HepG2 (cell line): ENCODE results near the gene CTXN3. TPM values are rescaled to one million over a fixed set of nuclear protein-coding genes. Genes with fewer than 3 reads are reported as not detected.

Source experiments
- DMAP1 ChIP-seq: IDR thresholded peaks from 2 replicates; pipeline ENCODE4 v1.6.1; 2016
- GMEB1 ChIP-seq: sonication (generic); formaldehyde crosslinking; IDR thresholded peaks from 2 replicates; pipeline ENCODE4 v1.5.1; 2020; ENCODE audit warnings: missing genetic modification reagents, mild to moderate bottlenecking, borderline replicate concordance
- HNF4A ChIP-seq: sonication (generic); formaldehyde crosslinking; IDR thresholded peaks from 2 replicates; pipeline ENCODE4 v1.4.0; 2020; ENCODE audit warnings: missing genetic modification reagents
- HOXA7 ChIP-seq: sonication (generic); formaldehyde crosslinking; IDR thresholded peaks from 2 replicates; pipeline ENCODE4 v1.8.1; 2022; ENCODE audit warnings: mild to moderate bottlenecking, missing genetic modification reagents, moderate library complexity
- MAZ ChIP-seq, 2 experiments: sonication (generic) in 1 of 2; formaldehyde crosslinking in 1 of 2; IDR thresholded peaks; 2 replicates each; pipeline versions ENCODE4 v1.5.0 to v1.6.1; 2012 to 2020; ENCODE audit warnings: low read depth in 2 of 2, mild to moderate bottlenecking in 2 of 2, borderline replicate concordance in 1 of 2, improper control_type of control experiment in 1 of 2, low read length in 1 of 2, missing genetic modification reagents in 1 of 2, moderate library complexity in 1 of 2
- PRMT3 ChIP-seq: sonication (generic); formaldehyde crosslinking; IDR thresholded peaks from 2 replicates; pipeline ENCODE4 v1.8.1; 2022; ENCODE audit warnings: low read depth, mild to moderate bottlenecking, moderate library complexity, missing genetic modification reagents, borderline replicate concordance
- SP4 ChIP-seq: sonication (generic); formaldehyde crosslinking; IDR thresholded peaks from 2 replicates; pipeline ENCODE4 v1.8.1; 2023; ENCODE audit warnings: mild to moderate bottlenecking, missing genetic modification reagents
- XRCC5 ChIP-seq: fragments of 200-400 bp; formaldehyde crosslinking; optimal IDR thresholded peaks from 2 replicates; pipeline ENCODE3; 2017; ENCODE audit warnings: mild to moderate bottlenecking, low read length
- ZBTB37 ChIP-seq: sonication (generic); formaldehyde crosslinking; IDR thresholded peaks from 2 replicates; pipeline ENCODE4 v1.4.0; 2020; ENCODE audit warnings: mild to moderate bottlenecking, missing genetic modification reagents
- ZNF232 ChIP-seq: sonication (generic); formaldehyde crosslinking; IDR thresholded peaks from 2 replicates; pipeline ENCODE4 v1.4.0; 2020; ENCODE audit warnings: missing genetic modification reagents, borderline replicate concordance
- ZNF280D ChIP-seq: sonication (generic); formaldehyde crosslinking; IDR thresholded peaks from 2 replicates; pipeline ENCODE4 v1.5.1; 2020; ENCODE audit warnings: mild to moderate bottlenecking, missing genetic modification reagents
- ZNF3 ChIP-seq: IDR thresholded peaks from 2 replicates; pipeline ENCODE4 v1.7.0; 2017; ENCODE audit warnings: inconsistent platforms
- ZNF770 ChIP-seq: sonication (generic); formaldehyde crosslinking; IDR thresholded peaks from 2 replicates; pipeline ENCODE4 v1.5.0; 2020; ENCODE audit warnings: mild to moderate bottlenecking, missing genetic modification reagents
- ZNF775 ChIP-seq: sonication (generic); formaldehyde crosslinking; IDR thresholded peaks from 2 replicates; pipeline ENCODE4 v1.4.0; 2020; ENCODE audit warnings: missing genetic modification reagents, mild to moderate bottlenecking, moderate library complexity, borderline replicate concordance
- polyA plus RNA-seq, 8 experiments: library from polyadenylated mRNA; depleted of rRNA in 3 of 8; stranded (reverse) in 7 of 8; unstranded in 1 of 8; fragments of >200 nt; fragmentation: Illumina TruSeq in 4 of 8; extraction: Trizol in 4 of 8; gene quantifications; 2 replicates each; pipeline versions ENCODE4 v1.2.1 to v1.2.3, GENCODE V29; 2011 to 2016; ENCODE audit warnings: low read depth in 4 of 8, missing spikeins in 1 of 8, mixed read lengths in 1 of 8; ENCODE audit not compliant: insufficient read depth in 1 of 8
- total RNA-seq, 5 experiments: library from RNA; depleted of rRNA; stranded (reverse); fragments of >200 nt; fragmentation: Illumina TruSeq; extraction: Trizol; gene quantifications; 2 replicates each; pipeline ENCODE4 v1.2.3, GENCODE V29; 2016; ENCODE audit warnings: low read depth in 1 of 5

CTXN3 gene
- total and polyA plus RNA-seq, 2 of the 13 experiments (the other 11 are each of a cell fraction or from before 2014, with no cell fraction given): not detected

- TF ChIP-seq ZNF770 (CRISPR knock-in tag): no peak
- TF ChIP-seq ZNF280D (CRISPR knock-in tag): no peak
- TF ChIP-seq XRCC5: no peak
- no peak for TF ChIP-seq PRMT3 (CRISPR knock-in tag)
- no peak for TF ChIP-seq ZNF232 (CRISPR knock-in tag)
- no peak for TF ChIP-seq ZBTB37 (CRISPR knock-in tag)
- no peak for TF ChIP-seq HNF4A (CRISPR knock-in tag)
- TF ChIP-seq GMEB1 (CRISPR knock-in tag): no peak
- no peak for TF ChIP-seq MAZ (IDR thresholded peaks at IDR 0.05; ENCODE audit: borderline replicate concordance, low read depth, low read length)
- no peak for TF ChIP-seq MAZ (CRISPR knock-in tag; IDR thresholded peaks at IDR 0.05; ENCODE audit: low read depth)
- TF ChIP-seq HOXA7: no peak
- TF ChIP-seq ZNF775 (CRISPR knock-in tag): no peak
- TF ChIP-seq SP4: no peak
- no peak for TF ChIP-seq ZNF3 (CRISPR knock-in tag)
- no peak for TF ChIP-seq DMAP1 (CRISPR knock-in tag)
These were observed 37.5 kb downstream of the CTXN3 start (continued) for GRCh38 chr5:127686424-127686823.
